Natural killer cell treated with Interleukin-12 subunit alpha and Interleukin-12 subunit beta and Interleukin-15 and Interleukin-18, amount 100 ng/mL, for 72 hours (primary cell): ENCODE results near the gene WNT7A. TPM values are rescaled to one million over a fixed set of nuclear protein-coding genes. Genes with fewer than 3 reads are reported as not detected.

ENCODE experiments used
- ATAC-seq, 2 donors: fragments of 150-1000 bp; cut with Tn5 transposase in 1 of 2; sonication (Bioruptor Pico), chemical (Tn5 transposase) in 1 of 2; 2 replicates each; pipeline ENCODE4 v1.10.0; 2021
- DNase-seq: peaks from one replicate; pipeline ENCODE4 v3.0.0; 2022; ENCODE audit warnings: low spot score
- H3K27ac Mint-ChIP-seq, 2 donors: 1 replicate in 1 of 2; 2 replicates in 1 of 2; pipeline ENCODE4 v1.8.0; 2022; ENCODE audit warnings: mixed read lengths in 2 of 2, mild to moderate bottlenecking in 1 of 2, moderate library complexity in 1 of 2
- H3K27me3 Mint-ChIP-seq, 2 donors: 1 replicate in 1 of 2; 2 replicates in 1 of 2; pipeline ENCODE4 v1.8.0; 2022; ENCODE audit warnings: mixed read lengths in 2 of 2
- H3K36me3 Mint-ChIP-seq: one replicate; pipeline ENCODE4 v1.8.0; 2022; ENCODE audit warnings: mixed read lengths
- H3K4me1 Mint-ChIP-seq, 2 donors: 1 replicate in 1 of 2; 2 replicates in 1 of 2; pipeline ENCODE4 v1.8.0; 2022; ENCODE audit warnings: low read depth in 2 of 2, mixed read lengths in 2 of 2, mild to moderate bottlenecking in 1 of 2
- H3K4me3 Mint-ChIP-seq: one replicate; pipeline ENCODE4 v1.8.0; 2022; ENCODE audit warnings: mixed read lengths
- H3K9me3 Mint-ChIP-seq: 2 replicates; pipeline ENCODE4 v1.8.0; 2022; ENCODE audit warnings: mixed read lengths
- total RNA-seq, 2 donors: library from RNA; stranded (reverse); gene quantifications; one replicate each; pipeline ENCODE4 v1.2.3, GENCODE V29; 2022

The WNT7A gene
- total RNA-seq, 2 donors from 2014 or later: not detected

- Mint-ChIP-seq H3K27ac (no peak overlapping the region), H3K4me1 (no peaks in the 10 kb centered on the region), H3K27me3 (peaks cover 10 to 13% of the 10 kb centered on the region in 2 donors), H3K4me3 (no peak overlapping the region), H3K9me3 (no peaks in the 10 kb centered on the region), H3K36me3 (no peaks in the 10 kb centered on the region)
- ATAC-seq: no peak
- no peak for DNase-seq
Measured at GRCh38 chr3:13829311-13829710, 50.6 kb downstream of the WNT7A start.

GRCh38 chr3:13828501-13829265, 51.2 kb downstream of the WNT7A start:
- DNase-seq (no peak), ATAC-seq (no peak)
- Mint-ChIP-seq H3K4me3 (no peak overlapping the region), H3K27ac (no peak overlapping the region), H3K9me3 (no peaks in the 10 kb centered on the region), H3K36me3 (no peaks in the 10 kb centered on the region), H3K4me1 (no peaks in the 10 kb centered on the region), H3K27me3 (peaks cover 10 to 13% of the 10 kb centered on the region in 2 donors)

- no peak for ATAC-seq
Measured at GRCh38 chr3:13827699-13828098, 52.2 kb downstream of the WNT7A start.

GRCh38 chr3:13827256-13827655, 52.6 kb downstream of the WNT7A start:
- no peak overlapping the region for H3K4me3 Mint-ChIP-seq
- H3K27ac Mint-ChIP-seq: no peak overlapping the region
- DNase-seq (no peak), ATAC-seq (no peak)
- H3K4me1 Mint-ChIP-seq: no peaks in the 10 kb centered on the region
- H3K36me3 Mint-ChIP-seq: no peaks in the 10 kb centered on the region
- peaks cover 7 to 10% of the 10 kb centered on the region in 2 donors for H3K27me3 Mint-ChIP-seq
- H3K9me3 Mint-ChIP-seq: no peaks in the 10 kb centered on the region

More at GRCh38 chr3:13827699-13828098, 52.2 kb downstream of the WNT7A start:
- DNase-seq: no peak
- peaks cover 9 to 10% of the 10 kb centered on the region in 2 donors for H3K27me3 Mint-ChIP-seq
- no peak overlapping the region for H3K4me3 Mint-ChIP-seq
- no peaks in the 10 kb centered on the region for H3K4me1 Mint-ChIP-seq
- no peak overlapping the region for H3K27ac Mint-ChIP-seq
- no peaks in the 10 kb centered on the region for H3K36me3 Mint-ChIP-seq
- H3K9me3 Mint-ChIP-seq: no peaks in the 10 kb centered on the region

- DNase-seq (no peak), ATAC-seq (no peak)
- no peaks in the 10 kb centered on the region for H3K36me3 Mint-ChIP-seq
- H3K4me1 Mint-ChIP-seq: no peaks in the 10 kb centered on the region
- no peak overlapping the region for H3K4me3 Mint-ChIP-seq
- H3K27me3 Mint-ChIP-seq: peaks cover 6 to 10% of the 10 kb centered on the region in 2 donors
- H3K9me3 Mint-ChIP-seq: no peaks in the 10 kb centered on the region
- no peak overlapping the region for H3K27ac Mint-ChIP-seq
Measured at GRCh38 chr3:13826672-13827071, 53.2 kb downstream of the WNT7A start.

- H3K27me3 Mint-ChIP-seq: peaks cover 6 to 10% of the 10 kb centered on the region in 2 donors
- DNase-seq: no peak
- no peaks in the 10 kb centered on the region for H3K4me1 Mint-ChIP-seq
- no peak overlapping the region for H3K27ac Mint-ChIP-seq
- no peak overlapping the region for H3K4me3 Mint-ChIP-seq
- no peaks in the 10 kb centered on the region for H3K36me3 Mint-ChIP-seq
- ATAC-seq: no peak
- H3K9me3 Mint-ChIP-seq: no peaks in the 10 kb centered on the region
Measured at GRCh38 chr3:13825821-13826220, 54.0 kb downstream of the WNT7A start.

GRCh38 chr3:13825311-13825579, 54.6 kb downstream of the WNT7A start:
- Mint-ChIP-seq H3K4me3 (no peak overlapping the region), H3K36me3 (no peaks in the 10 kb centered on the region), H3K27ac (no peak overlapping the region), H3K4me1 (no peaks in the 10 kb centered on the region), H3K27me3 (peaks cover 3 to 10% of the 10 kb centered on the region in 2 donors), H3K9me3 (no peaks in the 10 kb centered on the region)
- ATAC-seq (no peak), DNase-seq (no peak)

- H3K27ac Mint-ChIP-seq: no peak overlapping the region
- no peaks in the 10 kb centered on the region for H3K4me1 Mint-ChIP-seq
- no peak for DNase-seq
- no peak for ATAC-seq
- no peaks in the 10 kb centered on the region for H3K36me3 Mint-ChIP-seq
- peaks cover 3 to 11% of the 10 kb centered on the region in 2 donors for H3K27me3 Mint-ChIP-seq
- no peak overlapping the region for H3K4me3 Mint-ChIP-seq
- H3K9me3 Mint-ChIP-seq: no peaks in the 10 kb centered on the region
Measured at GRCh38 chr3:13824521-13825310, 55.2 kb downstream of the WNT7A start.

- Mint-ChIP-seq H3K36me3 (no peaks in the 10 kb centered on the region), H3K27ac (no peak overlapping the region), H3K4me3 (no peak overlapping the region), H3K4me1 (no peaks in the 10 kb centered on the region), H3K9me3 (no peaks in the 10 kb centered on the region), H3K27me3 (peaks cover 3 to 15% of the 10 kb centered on the region in 2 donors)
- no peak for DNase-seq
- no peak for ATAC-seq
Measured at GRCh38 chr3:13823692-13824091, 56.2 kb downstream of the WNT7A start.

- Mint-ChIP-seq H3K4me1 (no peaks in the 10 kb centered on the region), H3K9me3 (no peaks in the 10 kb centered on the region), H3K27me3 (peaks cover 3 to 15% of the 10 kb centered on the region in 2 donors), H3K27ac (no peak overlapping the region), H3K36me3 (no peaks in the 10 kb centered on the region), H3K4me3 (no peak overlapping the region)
- ATAC-seq: no peak
- no peak for DNase-seq
Measured at GRCh38 chr3:13822871-13823585, 56.8 kb downstream of the WNT7A start.

- peaks cover 1% of the 10 kb centered on the region for H3K36me3 Mint-ChIP-seq
- H3K9me3 Mint-ChIP-seq: no peaks in the 10 kb centered on the region
- no peak overlapping the region for H3K27ac Mint-ChIP-seq
- no peak overlapping the region for H3K4me3 Mint-ChIP-seq
- H3K4me1 Mint-ChIP-seq: no peaks in the 10 kb centered on the region
- ATAC-seq: no peak
- DNase-seq: no peak
- peaks cover 3 to 15% of the 10 kb centered on the region in 2 donors for H3K27me3 Mint-ChIP-seq
Measured at GRCh38 chr3:13822042-13822441, 57.8 kb downstream of the WNT7A start.

GRCh38 chr3:13821126-13821525, 58.7 kb downstream of the WNT7A start:
- no peak for DNase-seq
- Mint-ChIP-seq H3K9me3 (peaks cover 5% of the 10 kb centered on the region), H3K4me3 (no peak overlapping the region), H3K4me1 (no peaks in the 10 kb centered on the region), H3K36me3 (peaks cover 9% of the 10 kb centered on the region), H3K27ac (no peak overlapping the region), H3K27me3 (peaks cover under 1 to 8% of the 10 kb centered on the region in 2 donors)
- ATAC-seq: no peak

GRCh38 chr3:13818919-13819318, 61.0 kb downstream of the WNT7A start:
- Mint-ChIP-seq H3K27ac (no peak overlapping the region), H3K36me3 (peaks cover 18% of the 10 kb centered on the region)
- no peak for ATAC-seq

More at GRCh38 chr3:13818919-13819318, 61.0 kb downstream of the WNT7A start:
- Mint-ChIP-seq H3K4me1 (no peaks in the 10 kb centered on the region), H3K4me3 (no peak overlapping the region), H3K9me3 (peaks cover 12% of the 10 kb centered on the region), H3K27me3 (peaks cover 0 to 4% of the 10 kb centered on the region in 2 donors)
- no peak for DNase-seq
